Mononuclear cell (primary cell): Measurements from ENCODE around the gene SPINK14. TPM values are rescaled to one million over a fixed set of nuclear protein-coding genes. Genes with fewer than 3 reads are reported as not detected.

ENCODE experiments used
- H3K27me3 ChIP-seq: 2 replicates; pipeline ENCODE4 v1.6.0; 2011; ENCODE audit warnings: low read length, control low read depth; ENCODE audit not compliant: insufficient read depth
- H3K4me1 ChIP-seq: 2 replicates; pipeline ENCODE4 v1.5.1; 2011; ENCODE audit warnings: mild to moderate bottlenecking, low read length, control low read depth; ENCODE audit not compliant: insufficient read depth
- H3K4me3 ChIP-seq: 2 replicates; pipeline ENCODE4 v1.5.1; 2011; ENCODE audit warnings: mild to moderate bottlenecking, low read length, moderate library complexity
- H3K9me3 ChIP-seq: 2 replicates; pipeline ENCODE4 v1.5.1; 2011; ENCODE audit warnings: low read depth, mild to moderate bottlenecking, control low read depth, low read length
- total RNA-seq: library from RNA; depleted of rRNA; stranded (reverse); fragments of >200 nt; gene quantifications from one replicate; pipeline ENCODE4 v1.2.3, GENCODE V29; 2012

The SPINK14 gene
- total RNA-seq, 1 donor, result not detected

DNA sequence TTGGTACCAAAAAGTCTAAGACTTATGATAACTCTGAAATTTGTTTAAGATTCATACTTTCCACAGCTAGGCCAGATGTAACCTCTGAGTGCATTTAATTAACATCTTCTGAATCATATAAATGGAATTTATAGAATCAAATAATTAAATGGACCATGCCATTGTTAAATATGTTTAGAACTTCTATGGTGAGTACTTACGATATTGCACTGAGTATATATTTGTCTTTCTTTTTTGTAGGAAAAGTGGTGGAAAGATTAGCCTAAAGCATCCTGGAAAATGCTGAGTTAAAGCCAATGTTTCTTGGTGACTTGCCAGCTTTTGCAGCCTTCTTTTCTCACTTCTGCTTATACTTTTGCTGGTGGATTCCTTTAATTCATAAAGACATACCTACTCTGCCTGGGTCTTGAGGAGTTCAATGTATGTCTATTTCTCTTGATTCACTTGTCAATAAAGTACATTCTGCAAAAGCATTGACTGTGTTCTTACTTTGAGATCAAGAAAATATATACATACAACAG lies 46.4 kb downstream of the SPINK14 start:
- H3K27me3 ChIP-seq, result no peaks in the 10 kb centered on the region
- H3K4me1 ChIP-seq, result no peaks in the 10 kb centered on the region
- H3K4me3 ChIP-seq, result no peak overlapping the region
- no peaks in the 10 kb centered on the region for H3K9me3 ChIP-seq

DNA sequence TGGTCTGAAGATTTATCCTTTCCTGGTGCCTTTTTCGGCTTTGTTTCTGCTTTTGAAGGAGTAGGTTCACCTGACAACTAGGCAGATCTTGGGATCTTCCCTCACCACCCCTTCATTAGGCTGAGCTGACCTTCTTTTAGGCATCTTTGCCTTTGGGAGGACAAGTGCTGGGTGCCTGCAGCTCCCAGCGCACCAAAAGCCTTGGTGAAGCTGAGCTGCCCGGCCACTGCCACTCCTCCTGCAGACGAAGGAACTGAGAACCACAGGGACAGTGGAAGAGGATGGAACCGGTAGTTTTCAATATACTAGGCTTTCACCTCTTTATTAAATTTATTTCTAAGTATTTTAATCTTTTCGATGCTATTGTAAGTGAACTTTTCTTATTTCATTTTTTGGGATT lies 53.2 kb downstream of the SPINK14 start:
- H3K4me3 ChIP-seq, result no peak overlapping the region
- H3K27me3 ChIP-seq, result peaks cover 2% of the 10 kb centered on the region
- H3K4me1 ChIP-seq, result no peaks in the 10 kb centered on the region
- H3K9me3 ChIP-seq, result no peaks in the 10 kb centered on the region

DNA sequence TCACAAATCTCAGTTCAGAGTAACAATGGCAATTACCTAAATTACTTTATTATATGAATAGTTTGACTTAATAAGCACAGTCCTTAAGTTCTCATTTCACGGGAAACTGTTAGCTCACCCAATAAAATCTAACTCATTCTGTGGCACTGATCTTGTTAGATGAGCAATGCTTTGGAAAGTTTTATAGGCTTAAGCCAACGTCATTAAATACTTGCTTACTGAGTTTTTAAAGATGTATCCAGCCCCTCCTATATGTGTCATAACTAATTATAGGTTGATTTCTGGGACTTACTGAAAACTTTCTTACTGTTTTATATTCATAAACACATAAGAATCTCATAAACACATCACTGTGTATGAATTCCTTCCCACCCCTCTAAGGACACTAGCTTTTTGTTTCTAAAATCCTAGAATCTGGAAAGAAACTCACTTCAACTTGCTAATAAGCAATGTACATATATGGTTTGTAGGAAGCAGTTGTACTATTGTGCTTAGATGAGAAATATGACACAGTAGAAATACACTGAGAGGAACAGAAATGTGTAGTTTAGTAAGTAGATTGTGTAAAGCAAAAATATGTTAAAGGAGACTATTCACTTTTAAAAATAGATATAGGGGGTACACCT lies 55.9 kb downstream of the SPINK14 start:
- peaks cover 2% of the 10 kb centered on the region for H3K27me3 ChIP-seq
- no peaks in the 10 kb centered on the region for H3K4me1 ChIP-seq
- no peak overlapping the region for H3K4me3 ChIP-seq
- H3K9me3 ChIP-seq, result no peaks in the 10 kb centered on the region

Other genes starting within 250 kb of the SPINK14 start
- gene SPINK5, start 104.6 kb upstream of the SPINK14 start, total RNA-seq, result not detected
- gene SPINK6, start 34.5 kb downstream of the SPINK14 start, total RNA-seq, result not detected
- gene MARCOL, start 70.0 kb downstream of the SPINK14 start, total RNA-seq, result not detected
- not detected for gene SPINK13, start 100.2 kb downstream of the SPINK14 start, total RNA-seq
- gene SPINK7, start 143.9 kb downstream of the SPINK14 start, total RNA-seq, result not detected
- not detected for gene SPINK9, start 167.0 kb downstream of the SPINK14 start, total RNA-seq
- 76.3 TPM for gene FBXO38, start 215.4 kb downstream of the SPINK14 start, total RNA-seq